HT1080 (cell line): ENCODE data around the gene IFFO2. TPM values are rescaled to one million over a fixed set of nuclear protein-coding genes. Genes with fewer than 3 reads are reported as not detected.

Experiments
- DNase-seq: peaks from one replicate; pipeline ENCODE4 v3.0.0-alpha.2; 2015; ENCODE audit warnings: low read depth
- small RNA-seq: library from RNA; depleted of rRNA; stranded (forward); fragments of <200 nt; gene quantifications from one replicate; pipeline ENCODE3, GENCODE V24; 2014
- total RNA-seq: library from RNA; depleted of rRNA; stranded (reverse); fragments of >200 nt; shearing (Covaris generic); gene quantifications from 2 replicates; pipeline ENCODE4 v1.2.3, GENCODE V29; 2014; rRNA removed

Gene IFFO2
- total RNA-seq, 1 experiment from 2014 or later: 34.6 TPM

- no peak for DNase-seq
Observed at GRCh38 chr1:18854331-18855025, 102.0 kb downstream of the IFFO2 start.

Small RNA genes within 50 kb of the gene (small RNA-seq; reads per million reads assigned to genes)
- gene MIR1290 (not detected), gene MIR4695 (not detected)

Other genes starting within 250 kb of the IFFO2 start
- not detected in 2 replicates for gene TAS1R2, start 97.0 kb downstream of the IFFO2 start, total RNA-seq
- 2.5 and 6.2 TPM in 2 replicates for gene ALDH4A1, start 54.1 kb downstream of the IFFO2 start, total RNA-seq